Uterus (tissue), 2 donors: ENCODE measurements around the gene SGMS1.

Source experiments
- POLR2A ChIP-seq, 2 donors: fragments of 450-650 bp; IDR thresholded peaks; one replicate each; pipeline ENCODE4 v1.6.1; 2016; ENCODE audit warnings: antibody characterized with exemption in 2 of 2, mild to moderate bottlenecking in 1 of 2, moderate library complexity in 1 of 2
- TF ChIP-seq, protein P1 (sequence below), 4 experiments: fragments of 200-600 bp in 2 of 4; fragments of 450-650 bp in 2 of 4; sonication (generic) in 2 of 4; IDR thresholded peaks; one replicate each; pipeline ENCODE4 v1.5.1; 2016 to 2019; ENCODE audit warnings: antibody characterized with exemption in 4 of 4, mild to moderate bottlenecking in 2 of 4, moderate library complexity in 1 of 4

DNA sequence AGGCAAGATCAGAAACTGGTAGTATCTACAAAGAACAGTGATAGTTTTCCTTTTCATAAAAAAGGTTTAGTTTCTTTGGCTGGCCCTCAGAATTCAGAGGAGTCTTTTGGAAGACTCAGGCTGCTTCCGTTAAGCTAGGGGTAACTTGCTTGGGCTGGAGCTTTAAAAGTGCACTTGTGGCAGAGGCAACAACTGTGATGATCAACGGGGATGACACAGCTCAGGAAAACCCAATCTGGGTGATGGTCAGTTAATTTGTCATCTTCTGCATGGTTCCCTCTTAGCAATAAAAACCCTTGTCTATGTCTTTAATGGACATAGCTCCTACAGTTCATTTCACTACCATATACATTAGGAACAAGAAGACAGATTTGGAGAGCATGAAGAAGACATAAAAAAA is 46.7 kb downstream of the SGMS1 start:
- no peak for TF ChIP-seq POLR2A (IDR thresholded peaks at IDR 0.05)
- TF ChIP-seq, protein P1, sequence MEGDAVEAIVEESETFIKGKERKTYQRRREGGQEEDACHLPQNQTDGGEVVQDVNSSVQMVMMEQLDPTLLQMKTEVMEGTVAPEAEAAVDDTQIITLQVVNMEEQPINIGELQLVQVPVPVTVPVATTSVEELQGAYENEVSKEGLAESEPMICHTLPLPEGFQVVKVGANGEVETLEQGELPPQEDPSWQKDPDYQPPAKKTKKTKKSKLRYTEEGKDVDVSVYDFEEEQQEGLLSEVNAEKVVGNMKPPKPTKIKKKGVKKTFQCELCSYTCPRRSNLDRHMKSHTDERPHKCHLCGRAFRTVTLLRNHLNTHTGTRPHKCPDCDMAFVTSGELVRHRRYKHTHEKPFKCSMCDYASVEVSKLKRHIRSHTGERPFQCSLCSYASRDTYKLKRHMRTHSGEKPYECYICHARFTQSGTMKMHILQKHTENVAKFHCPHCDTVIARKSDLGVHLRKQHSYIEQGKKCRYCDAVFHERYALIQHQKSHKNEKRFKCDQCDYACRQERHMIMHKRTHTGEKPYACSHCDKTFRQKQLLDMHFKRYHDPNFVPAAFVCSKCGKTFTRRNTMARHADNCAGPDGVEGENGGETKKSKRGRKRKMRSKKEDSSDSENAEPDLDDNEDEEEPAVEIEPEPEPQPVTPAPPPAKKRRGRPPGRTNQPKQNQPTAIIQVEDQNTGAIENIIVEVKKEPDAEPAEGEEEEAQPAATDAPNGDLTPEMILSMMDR (IDR thresholded peaks at IDR 0.05): no peak
